ENCODE measurements around the gene RS1. TPM values are rescaled to one million over a fixed set of nuclear protein-coding genes. Genes with fewer than 3 reads are reported as not detected.
A peak's percentile ranks its signal among the peaks of the same experiment; 100 is the strongest.

Gene RS1
- polyA plus RNA-seq, 10 donors = 0.08 to 0.10 TPM; not detected in 8

DNA sequence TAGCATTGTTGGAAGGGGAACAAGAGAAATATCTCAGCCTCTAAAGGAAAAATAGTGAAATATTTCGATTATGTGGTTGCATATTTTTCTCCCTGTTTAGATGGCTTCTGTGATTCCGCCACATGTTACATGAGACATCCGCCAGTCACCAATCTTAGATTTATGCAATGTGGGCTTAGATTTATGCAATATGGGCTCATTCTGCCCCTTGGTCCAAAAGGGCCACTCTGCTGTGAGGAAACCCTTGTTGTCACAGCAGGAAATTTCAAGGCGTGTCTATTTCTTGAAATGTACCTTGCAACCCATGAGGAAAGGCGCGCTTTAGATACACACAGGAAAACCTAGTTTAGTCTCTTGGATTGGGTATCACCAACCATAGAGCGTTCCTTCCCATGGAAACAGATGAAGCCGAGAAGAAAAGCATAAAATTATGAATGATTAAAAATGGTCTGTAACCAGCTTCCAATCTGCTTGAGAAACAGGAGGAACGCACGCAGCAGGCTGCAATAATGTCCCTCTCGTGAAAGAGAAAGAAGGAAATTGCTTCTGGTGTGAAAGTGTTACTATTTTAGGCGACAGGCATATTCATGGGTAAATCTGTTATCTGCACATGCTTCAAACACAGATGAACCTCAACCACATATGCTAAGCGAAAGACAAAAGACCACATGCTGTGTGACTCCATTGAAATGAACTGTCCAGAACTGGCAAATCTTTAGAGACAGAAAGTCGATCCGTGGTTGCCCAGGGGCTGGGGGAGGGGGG is 3.7 kb downstream of the RS1 start:
- no peak for DNase-seq

DNA sequence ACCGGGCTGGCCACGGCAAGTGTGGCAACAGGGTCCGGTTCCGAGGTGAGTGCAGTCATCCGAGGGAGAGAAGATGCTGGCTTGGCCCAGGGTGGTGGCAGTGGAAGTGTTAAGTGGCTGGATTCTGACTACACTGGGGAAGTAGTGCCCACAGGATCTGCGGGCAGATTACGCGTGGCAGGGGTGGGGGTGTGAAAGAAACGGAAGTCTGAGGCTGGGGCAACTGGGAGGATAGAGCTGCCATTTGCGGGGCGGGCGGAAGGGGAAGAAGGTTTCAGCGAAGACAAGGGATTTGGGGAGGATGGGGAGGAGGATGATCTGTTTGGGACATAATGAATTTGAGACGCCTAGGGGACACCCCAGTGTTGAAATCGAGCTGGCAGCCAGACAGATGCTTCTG is 5.3 kb downstream of the RS1 start:
- DNase-seq = no peak

DNA sequence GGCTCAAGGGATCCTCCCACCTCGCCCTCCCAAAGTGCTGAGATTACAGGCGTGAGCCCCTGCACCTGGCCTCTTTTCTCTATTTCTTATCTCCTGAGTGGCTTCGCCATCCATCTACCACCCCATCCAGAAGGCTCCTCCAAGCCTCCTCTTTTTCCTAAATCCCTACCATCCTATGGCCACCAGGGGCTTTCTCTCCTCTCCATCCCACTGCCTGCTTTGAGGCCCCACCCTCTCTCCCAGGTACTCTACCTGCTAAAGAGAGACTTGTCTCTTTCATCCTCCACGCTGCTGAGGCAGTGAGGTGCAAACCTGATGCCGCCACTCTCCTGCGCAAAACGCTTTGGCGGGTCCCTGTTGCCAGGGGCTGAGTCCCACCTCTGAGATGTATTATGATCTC is 7.0 kb downstream of the RS1 start:
- no peak for DNase-seq

DNA sequence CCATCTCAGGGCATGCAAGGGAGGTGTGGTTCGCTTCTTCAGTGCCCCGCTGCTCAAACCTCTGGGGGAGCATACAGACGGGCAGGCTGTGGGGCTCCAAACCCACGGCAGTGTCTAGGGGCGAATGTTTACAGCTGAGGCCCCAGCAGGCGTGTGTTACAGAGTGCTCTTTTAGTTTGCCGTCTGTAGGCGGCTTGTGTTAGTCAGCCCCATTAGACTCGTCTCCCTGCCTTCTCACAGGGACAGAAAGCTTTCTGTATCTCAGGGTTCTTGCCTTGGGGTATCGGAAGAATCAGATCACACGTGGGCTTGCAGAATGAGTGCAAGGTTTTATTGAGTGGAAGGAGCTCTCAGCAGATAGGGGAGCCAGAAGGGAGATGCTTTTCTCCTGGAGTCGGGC is 10.6 kb downstream of the RS1 start:
- no peak for DNase-seq

DNA sequence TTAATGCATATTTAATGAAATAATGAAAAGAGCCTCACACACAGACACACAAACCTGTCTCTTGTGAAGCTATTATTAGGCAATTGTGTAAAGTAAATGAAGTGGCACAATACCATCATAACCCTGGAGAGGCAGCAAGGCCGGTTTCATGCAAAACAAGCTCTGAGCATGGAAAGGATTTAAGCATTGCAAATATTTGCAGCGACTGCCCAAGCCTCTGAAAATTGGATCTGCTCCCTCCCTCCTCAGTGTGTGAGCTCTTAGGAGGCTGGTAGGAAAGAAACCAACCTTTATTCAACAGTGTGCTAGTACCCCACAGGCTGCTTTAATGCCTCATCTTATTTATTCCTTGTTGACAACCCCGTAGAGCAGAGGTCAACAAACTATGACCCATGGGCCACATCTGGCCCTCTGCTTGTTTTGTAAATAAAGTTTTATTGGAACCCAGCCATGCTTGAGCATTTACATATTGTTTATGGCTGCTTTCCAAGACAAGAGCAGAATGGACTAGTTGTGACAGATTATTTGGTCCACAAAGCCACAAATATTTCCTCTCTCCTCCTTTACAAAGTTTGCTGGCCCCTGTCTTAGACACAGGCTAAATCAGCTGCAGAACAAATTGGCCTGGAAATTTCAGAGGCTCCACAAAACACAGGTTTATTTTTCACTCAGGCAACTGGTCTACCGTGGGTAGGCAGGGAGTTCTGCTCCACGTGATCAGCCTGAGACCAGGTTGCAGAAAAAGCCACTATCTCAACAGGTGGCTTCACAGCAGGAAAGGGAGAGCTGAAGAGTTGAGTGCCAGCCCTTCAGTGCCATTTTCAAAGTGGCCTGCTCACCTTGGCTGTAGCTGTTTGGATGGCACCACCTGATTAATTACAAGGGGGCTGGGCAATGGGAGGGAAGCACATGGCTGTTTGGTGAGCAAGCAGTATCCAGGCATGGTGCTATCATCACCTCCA is 16.8 kb downstream of the RS1 start:
- DNase-seq = no peak

DNA sequence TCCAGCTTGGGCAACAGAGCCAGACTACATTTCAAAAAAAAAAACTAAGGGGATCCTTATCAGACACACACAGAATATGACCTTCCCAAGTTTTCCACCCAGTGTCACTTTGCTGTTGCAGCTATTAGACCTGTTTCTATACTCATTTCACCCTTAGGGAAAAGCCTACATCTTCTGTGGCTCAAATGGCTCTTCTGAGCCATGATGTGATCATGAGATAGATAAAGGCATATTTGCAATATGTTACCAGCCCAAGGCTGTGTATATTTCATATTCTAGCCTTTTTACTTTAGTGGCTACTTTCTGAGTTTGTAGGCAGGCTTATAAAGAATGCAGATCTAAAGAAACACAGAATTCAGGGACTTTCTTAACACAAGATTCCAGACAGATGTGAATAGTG is 19.3 kb downstream of the RS1 start:
- no peak for DNase-seq

DNA sequence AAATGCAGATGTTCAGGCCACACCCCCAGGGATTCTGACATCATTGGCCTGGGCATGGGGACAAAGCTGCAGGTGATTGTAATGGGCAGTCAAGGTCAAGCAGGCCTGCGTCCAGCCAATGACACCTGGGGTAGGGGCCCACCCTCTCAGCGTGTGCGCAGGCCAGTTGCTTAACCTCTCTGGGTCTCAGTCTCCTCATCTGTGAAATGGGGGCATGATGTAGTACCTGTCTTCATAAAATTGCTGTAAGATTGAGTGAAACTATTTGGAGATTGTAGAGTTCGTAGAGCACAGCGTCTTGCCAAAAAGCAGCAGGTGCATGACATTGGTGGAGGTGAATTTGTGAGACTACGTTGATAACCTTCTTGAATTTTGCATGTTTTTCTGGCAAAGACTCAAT is 21.2 kb downstream of the RS1 start:
- DNase-seq = no peak

DNA sequence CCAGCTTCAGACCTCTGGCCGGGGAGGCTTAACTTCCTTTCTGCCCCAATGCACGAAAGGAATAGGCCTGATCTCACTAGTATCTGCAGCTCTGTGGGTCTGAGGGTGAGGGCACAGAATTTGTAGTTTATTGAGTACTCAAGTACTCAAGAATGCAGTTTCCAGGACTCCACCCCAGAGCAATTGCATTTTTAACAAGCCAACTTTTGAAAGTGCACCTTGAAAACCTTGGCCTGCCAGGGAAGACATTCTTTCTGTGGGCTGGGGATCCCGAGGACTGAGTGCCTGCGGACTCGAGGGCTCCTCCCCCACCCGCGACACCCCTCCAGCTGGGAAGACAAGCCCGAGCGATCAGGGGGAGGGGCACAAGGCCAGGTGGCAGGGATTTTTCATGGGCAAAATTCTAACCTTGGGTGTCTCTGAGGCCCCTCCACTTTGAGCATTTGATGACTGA is 22.4 kb downstream of the RS1 start:
- DNase-seq = no peak

DNA sequence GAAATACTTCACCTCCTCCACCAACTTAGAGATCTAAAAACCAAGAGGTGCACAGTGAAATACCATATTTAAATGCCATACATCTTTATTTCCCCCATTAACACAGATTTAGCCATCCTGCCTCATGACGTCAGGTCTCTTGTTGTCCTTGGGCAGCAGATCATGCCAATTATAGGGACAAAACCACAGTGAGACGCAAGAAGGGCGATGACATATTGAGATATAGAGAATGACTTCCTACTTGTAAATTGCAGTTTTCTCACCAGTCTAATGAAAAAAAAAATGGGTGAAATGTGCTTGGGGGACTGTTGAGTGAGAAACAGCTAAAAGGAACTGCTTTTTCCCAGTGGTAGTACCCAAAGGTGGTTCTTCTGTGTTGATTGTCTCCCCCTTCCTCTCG is 24.3 kb downstream of the RS1 start:
- DNase-seq = no peak

DNA sequence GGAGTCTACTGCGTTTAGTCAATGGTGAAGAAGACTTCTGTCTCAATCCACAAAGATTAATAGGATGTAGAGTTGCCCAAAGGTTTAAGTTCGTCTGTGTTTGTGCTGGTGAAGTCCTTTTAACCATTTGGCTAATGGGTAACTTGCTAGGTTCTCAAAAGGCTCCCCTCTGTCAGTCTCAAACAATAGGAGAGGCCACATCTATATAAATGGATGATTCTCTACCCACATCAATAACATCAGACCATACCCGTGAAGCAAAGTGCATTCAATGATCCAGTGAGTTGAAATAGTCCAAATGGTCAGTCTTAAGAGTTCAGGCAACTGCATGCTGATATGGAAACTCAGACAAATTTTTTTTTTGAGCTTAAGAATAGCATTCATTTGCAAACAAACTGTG is 28.1 kb downstream of the RS1 start:
- DNase-seq = no peak

DNA sequence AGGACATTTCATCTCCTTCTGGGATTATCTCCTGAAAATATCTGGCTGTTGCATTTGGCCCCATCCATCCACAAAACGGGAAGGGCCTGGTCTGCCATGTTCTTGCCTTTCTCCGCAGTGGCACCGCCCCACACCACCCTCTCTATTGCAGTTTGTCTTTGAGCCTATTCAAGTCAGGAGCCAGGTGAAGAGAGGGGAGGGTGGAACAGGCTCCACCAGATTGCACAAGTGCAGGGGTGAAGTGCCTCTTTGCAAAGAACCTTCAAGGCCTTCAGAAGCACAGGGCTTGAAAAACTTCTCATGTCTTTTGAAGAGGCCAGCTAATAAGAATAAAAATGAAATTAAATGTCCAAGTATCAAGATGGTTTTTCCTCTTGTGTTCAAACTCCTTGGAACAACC is 28.7 kb downstream of the RS1 start:
- DNase-seq = no peak

DNA sequence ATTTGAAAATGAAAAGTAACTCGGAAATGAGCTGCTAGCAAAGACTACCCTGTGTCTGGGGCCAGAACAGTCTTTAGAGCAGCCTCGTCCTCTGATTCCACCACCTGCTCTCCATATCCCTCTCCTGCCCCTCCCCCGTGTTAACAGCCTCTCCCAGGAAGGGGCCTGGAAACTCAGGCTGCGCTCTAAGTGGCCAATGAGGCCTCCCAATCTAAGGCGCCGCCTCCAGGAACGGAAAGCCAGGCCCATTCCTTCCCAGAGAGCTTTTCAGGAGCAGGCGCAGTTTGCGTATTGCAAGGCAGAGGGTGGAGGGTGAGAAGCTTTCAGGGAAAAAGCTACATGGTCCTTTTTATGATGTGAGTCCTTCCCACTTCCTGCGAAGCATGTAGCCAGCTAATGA is 31.2 kb downstream of the RS1 start:
- DNase-seq = peak; percentile 2 to 22 (median 11)

DNA sequence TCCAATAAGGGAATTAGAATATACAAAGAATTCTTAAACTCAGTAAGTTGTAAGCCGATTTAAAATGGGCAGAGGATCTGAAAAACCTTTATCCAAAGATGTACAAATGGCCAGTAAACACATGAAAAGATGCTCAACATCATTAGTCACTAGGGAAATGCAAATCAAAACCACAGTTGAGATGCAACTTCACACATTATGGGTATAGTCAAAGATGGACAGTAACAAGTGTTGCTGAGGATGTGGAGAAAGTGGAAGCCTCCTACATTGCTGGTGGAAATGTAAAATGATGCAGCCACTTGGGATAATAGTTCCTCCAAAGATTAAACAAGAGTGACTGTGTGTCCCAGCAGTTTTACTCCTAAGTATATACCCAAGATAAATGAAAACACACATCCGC is 32.6 kb downstream of the RS1 start:
- no peak for DNase-seq

DNA sequence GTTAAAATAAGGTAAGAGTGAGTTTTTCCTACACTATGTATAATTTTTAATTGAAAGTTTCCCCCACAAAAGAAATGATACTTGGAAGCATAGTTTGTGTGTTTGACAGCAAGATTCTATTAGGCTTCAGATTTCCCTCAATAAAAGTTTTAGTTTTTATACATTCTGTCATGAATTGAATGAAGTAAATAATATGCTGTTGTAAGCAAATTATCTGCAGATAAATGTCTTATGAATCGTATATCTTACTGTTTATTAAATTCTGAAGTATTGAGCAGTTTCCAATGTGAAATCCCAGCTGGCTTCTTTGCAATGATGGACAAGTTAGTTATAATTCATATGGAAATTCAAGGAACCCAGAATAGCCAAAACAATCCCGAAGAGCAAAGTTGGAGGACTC is 33.5 kb downstream of the RS1 start:
- DNase-seq = no peak

DNA sequence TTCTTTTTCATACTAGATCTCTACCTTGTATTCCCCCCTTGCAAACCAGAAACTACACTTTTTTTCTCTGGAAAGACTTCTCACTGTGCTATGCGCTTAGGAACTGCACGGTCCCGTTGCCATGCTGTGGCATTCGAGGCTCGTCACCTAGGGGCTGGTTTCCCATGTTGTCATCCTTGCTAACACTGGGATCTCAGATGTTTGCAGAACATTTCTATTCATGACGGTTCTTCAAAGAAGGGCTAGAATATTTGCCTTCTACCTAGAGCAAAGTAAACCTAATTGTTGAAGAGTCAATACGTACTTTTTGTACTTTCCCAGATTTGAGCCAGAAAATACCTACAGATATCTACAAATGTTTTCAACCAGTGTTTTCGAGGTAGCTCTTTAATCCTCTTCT is 41.0 kb downstream of the RS1 start:
- DNase-seq = no peak

DNA sequence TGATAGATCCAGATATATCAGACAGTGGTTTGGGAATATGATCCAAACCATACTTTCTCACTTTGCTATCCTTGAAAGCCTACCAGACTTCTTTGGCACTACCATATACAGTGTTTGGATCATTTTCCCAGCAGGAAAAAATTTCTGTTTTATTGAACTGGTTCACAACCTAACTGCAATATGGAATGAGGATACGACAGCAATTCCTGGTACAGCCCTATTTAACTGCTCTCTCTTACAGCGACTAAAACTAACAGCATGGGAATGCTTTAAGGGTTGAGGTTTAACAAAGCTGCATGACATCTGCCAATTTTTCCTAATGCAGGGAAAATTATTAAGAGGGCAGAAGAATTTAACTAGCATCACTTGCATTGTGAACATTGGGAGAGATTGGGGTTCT is 47.3 kb downstream of the RS1 start:
- no peak for DNase-seq

DNA sequence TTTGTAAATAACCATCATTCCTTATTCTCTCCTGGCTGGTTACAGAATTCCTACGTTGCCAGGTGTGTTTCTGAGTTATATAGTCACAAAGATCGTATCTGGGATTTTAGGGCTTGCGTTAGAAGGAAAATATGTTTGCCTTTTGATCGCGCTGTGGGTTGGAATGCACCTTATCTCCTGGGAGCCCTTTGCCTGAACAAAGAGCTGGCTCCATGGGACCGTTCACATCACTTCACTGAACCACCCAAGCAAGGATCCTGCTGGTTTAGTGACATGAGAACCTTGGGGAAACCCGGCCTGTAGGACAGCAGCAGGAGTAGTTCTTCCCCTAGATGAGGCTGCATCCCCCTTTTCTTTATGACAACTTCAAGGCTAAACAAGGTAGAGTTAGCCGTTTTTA is 51.6 kb downstream of the RS1 start:
- DNase-seq = no peak

DNA sequence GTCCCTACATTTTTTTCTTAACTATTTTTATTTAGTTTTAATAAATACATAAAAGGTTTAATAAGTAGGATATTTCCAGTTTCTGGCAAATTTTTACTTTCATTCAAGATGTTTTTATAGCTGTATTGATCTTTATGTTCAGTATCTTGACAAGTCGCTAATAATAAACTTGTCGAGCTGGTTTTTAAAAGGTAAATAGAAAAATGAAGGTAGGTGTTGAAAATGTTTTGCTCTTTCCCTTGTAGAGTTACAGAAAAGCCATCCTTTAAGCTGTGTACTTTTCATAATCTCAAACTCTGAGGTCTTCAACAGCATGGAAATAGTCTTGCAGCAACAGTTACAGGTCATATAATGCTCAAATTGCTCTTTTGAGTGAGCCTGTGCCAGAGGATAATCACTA is 52.6 kb downstream of the RS1 start:
- no peak for DNase-seq

DNA sequence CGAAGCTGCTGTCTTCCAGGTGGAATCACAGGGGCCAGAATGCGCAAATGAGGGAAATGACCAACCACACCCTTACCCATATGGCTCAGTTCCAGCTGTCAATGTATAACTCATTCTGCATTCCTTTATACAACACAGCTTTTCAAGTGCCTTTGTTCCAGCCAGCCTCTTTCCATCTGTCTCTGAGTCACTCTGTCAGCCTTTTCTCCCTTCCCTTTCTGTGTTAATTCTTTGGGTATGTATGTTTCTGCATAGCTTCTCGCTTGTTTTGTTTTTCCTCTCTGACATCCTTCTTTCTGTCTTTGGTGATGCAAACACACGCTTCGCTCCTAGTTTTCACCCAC is 54.5 kb downstream of the RS1 start:
- peak in 1 of 3 donors; percentile 10 for DNase-seq

DNA sequence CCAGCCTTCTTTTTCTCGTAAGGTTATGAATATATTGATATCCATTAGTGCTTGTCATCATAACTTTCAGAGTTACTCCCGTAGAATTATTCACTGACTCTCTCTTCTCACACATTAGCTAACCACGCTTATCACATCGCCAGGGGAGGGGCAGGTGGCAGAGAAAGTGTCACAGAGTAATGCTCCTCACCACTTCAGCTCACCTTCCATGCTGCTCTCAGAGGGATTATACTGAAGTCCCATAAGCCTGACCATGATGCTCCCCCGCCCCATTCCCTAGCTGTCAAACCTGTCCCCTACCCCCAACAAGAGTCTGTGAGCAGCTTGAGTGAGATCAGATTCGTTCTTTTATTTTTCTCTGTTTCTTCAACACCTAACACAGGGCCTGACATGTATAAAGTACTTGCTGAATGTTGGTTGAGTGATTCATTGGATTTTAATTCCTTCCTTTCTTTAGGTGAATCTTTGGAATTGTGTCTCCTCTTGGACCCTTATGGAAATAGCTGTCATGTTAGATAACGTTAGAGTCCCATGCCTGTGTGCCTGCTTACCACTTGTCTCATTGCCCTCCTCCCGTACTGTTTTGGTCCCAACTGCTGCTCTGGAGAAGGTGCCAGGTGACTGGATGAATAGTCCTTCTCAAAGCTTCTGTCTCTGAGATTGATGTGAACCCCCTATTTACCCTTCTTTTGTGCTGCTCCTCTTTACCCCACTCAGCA is 55.1 kb downstream of the RS1 start:
- no peak for DNase-seq

DNA sequence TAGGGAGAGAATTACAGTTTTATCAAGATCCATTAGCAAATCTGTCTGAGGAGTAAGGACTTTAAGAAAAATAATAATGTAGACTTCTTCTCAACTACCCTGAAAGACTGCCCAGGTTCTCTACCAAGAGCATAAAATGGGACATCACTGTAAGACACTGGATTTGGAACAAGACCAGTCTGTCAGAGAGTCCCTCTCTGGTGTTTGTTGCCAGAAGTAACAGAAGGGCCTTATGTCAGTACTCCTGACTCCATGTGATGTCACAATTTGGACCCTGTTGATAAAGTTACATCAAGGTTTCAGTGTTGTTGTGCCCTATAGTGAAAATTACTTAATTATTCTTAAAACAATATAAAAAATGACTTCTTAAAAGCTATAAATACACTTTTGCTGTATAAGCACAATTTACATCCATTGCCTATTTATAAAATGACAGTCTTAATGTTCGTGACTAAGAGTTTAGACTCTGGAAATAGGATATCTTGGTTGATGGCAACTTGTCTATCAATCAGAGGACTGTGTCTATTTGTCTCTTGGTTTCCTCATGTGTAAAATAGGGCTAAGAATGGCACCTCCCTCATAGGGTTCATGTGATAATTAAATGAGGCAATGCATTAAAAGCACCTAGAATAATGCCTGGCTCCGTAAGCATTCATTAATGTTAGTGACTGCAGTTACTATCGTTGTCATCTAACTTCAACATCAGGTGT is 57.8 kb downstream of the RS1 start:
- no peak for DNase-seq

DNA sequence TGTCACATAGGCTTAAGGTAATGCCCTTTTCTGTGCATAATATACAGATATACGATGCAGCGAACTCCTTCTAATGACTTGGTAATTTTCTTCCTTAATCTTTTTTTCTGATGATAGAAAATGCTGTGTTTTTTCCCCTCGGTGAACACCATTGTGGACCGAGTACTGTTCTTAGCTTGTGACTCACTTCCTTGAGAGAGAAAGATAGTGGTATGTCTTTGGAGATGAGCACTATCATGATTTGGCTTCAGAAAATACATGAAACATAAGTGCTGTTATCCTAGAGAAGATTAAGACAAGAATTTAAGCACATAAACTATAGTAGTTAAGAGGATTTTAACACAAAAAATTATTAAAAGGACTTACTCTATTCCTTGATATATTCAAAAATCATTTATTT is 63.9 kb downstream of the RS1 start:
- no peak for DNase-seq
